NCI-H1436 treated with DMSO at 0.1 percent for 48 hours (cell line): ENCODE measurements around the gene RAB27A.
A peak's percentile ranks its signal among the peaks of the same experiment; 100 is the strongest.

Experiments used
- DNase-seq: peaks from one replicate; lab custom pipeline; 2025; lab: John Stamatoyannopoulos, UW

Gene RAB27A

GRCh38 chr15:55222588-55222987 is 67.0 kb downstream of the RAB27A start:
- no peak for DNase-seq

GRCh38 chr15:55221090-55222011 is 68.3 kb downstream of the RAB27A start:
- no peak for DNase-seq

- no peak for DNase-seq
Measured at GRCh38 chr15:55220606-55221005, 69.0 kb downstream of the RAB27A start.

DNA sequence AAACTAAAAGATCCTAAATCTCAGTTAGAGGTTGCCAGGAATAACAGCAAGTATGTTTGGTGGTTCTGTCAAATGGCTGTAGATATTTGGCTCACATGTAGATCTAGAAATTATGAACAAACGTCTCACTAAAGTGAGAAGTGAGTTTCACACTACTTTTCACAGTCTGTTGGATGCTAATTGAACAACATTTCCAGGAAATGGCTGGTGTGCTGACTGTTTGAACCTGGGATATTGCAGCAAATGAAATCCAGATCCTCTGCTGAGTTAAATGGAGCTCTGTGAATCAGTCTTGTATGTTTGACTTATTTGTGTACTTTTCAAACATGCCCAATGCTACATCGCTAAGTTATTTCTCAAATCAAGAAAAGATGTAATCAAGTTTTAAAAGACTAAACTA is 71.6 kb downstream of the RAB27A start:
- DNase-seq = no peak

DNA sequence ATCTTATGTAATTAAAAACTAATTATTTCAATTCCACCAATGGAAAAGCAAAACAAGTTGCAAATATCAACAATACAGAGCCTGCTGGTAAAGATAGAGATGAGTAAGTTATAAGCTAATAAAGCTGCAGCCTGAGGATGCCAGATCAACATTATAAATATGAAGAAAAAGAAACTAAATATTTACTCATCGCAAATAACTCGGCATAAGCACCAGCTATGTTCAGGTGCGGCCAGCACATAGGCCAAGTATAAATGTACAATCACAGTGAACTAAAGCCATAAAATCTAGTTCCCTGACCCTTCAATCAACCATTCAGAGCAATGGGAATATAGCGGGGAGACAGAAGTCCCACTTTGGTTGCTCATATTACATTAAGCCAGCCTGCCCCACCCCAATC is 85.1 kb downstream of the RAB27A start:
- DNase-seq = no peak

GRCh38 chr15:55202206-55202605 is 87.4 kb downstream of the RAB27A start:
- no peak for DNase-seq

DNA sequence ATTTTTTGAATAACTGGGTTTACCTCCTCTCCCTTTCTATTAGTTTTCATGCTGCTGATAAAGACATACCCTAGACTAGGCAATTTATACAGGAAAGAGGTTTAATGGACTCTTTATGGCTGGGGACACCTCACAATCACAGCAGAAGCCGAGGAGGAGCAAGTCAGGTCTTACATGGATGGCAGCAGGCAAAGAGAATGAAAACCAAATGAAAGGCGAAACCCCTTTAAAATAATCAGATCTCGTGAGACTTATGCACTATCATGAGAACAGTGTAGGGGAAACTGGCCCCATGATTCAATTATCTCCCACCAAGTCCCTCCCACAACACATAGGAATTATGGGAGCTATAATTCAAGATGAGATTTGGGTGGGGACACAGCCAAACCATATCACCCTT is 90.9 kb downstream of the RAB27A start:
- DNase-seq = no peak

GRCh38 chr15:55197719-55198118 is 91.9 kb downstream of the RAB27A start:
- DNase-seq = no peak

DNA sequence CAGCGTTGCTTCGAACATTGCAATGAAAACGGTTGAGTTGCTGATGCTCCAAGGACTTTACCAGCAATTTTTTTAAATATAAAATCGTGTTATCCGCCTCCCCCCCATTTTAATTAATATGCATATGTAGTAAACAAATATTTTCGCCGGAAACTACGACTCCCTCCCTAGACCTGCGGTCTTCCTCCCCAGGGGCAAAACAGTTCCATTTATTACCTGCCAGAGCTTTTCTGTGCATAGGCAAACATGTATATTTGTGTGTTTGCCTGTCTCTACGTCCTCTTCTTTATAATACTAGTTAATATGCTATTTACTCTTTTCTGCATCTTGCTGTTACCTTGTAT is 92.3 kb downstream of the RAB27A start:
- no peak for DNase-seq

- peak; percentile 84 for DNase-seq
Measured at GRCh38 chr15:55196458-55197361, 92.9 kb downstream of the RAB27A start, which contains the start of gene RSL24D1. TSS of gene RSL24D1 (minus strand) at chr15:55196941. CDS start at chr15:55196890, 51 bp downstream.

DNA sequence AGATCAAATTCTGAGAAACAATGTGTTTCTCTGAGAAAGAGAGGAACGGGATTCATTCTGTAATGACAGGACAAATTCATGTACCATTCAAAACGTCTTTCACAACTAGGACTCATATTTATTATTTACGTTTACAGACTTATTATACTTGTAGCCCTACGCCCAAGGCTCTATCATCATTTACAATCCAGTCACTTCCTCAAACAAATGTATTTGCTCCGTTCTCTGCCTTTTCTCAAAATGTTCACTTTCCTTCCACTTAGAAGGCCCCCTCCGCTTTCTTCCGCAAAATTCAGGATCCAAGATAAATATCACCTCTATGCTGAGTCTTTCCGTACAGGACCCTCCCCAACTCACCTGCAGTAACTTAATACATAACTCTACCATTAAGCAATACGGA is 93.6 kb downstream of the RAB27A start:
- DNase-seq = no peak

GRCh38 chr15:55194256-55194655 is 95.4 kb downstream of the RAB27A start:
- no peak for DNase-seq

GRCh38 chr15:55186331-55186730 is 103.3 kb downstream of the RAB27A start:
- DNase-seq = no peak

- DNase-seq = no peak
Measured at GRCh38 chr15:55183679-55184078, 105.9 kb downstream of the RAB27A start.

GRCh38 chr15:55179141-55179540 is 110.5 kb downstream of the RAB27A start:
- no peak for DNase-seq

- DNase-seq = no peak
Measured at GRCh38 chr15:55170361-55170760, 119.3 kb downstream of the RAB27A start.

DNA sequence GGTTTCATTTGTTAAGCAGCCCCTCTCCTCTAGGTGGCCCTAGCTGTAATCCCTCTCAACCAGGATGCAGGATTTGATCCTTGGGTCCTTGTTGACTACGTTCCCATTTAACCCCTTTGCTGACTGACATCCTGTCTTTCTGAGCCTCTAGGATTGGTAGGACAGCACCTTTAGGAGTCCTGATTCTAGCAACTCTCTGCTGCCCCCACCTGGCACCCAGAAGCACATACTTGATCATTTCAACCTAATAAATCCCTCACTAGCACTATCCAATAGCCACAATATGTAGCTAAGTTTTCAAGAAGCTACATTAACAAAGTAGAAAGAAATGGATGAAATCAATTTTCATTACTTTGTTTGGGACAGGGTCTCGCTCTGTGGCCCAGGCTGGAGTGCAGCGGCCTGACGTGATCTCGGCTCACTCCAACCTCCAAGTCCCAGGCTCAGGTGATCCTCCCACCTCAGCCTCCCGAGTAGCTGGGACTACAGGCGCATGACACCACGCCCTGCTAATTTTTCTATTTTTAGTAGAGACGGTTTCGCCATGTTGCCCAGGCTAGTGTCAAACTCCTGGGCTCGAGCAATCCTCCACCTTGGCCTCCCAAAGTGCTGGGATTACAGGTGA is 121.2 kb downstream of the RAB27A start:
- DNase-seq = no peak

DNA sequence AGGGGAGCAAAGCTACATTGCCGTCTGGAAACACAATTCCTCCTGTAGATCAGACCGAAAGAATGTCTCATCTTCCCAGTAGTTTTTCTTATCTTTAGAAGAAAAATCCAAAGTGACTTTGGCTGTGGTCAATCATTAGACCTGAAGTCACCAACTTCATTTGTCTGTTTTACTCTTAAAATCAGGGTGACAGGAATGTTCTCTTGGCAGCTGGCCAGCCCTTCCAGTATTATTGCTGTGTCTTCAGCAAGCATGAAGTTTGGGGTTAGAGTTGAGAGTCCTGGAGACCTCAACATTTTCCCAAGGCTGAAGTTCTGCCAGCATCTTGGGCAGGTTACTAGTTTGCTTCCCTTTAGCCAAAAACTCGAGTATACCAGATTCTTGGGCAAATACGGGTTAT is 125.3 kb downstream of the RAB27A start:
- no peak for DNase-seq
